H1 (cell line): ENCODE results near the gene ADRA2A. TPM values are rescaled to one million over a fixed set of nuclear protein-coding genes. Genes with fewer than 3 reads are reported as not detected.
A peak's percentile ranks its signal among the peaks of the same experiment; 100 is the strongest.

Experiments
- CTCF ChIA-PET: fragments of 300-600 bp; sonication (Branson Sonifier 250); formaldehyde crosslinking; loops from one replicate; lab custom pipeline; 2021; ENCODE audit not compliant: partially characterized antibody; lab: Charles Lee
- POLR2A ChIA-PET: fragments of 300-600 bp; sonication (Branson Sonifier 250); formaldehyde crosslinking; loops from one replicate; lab custom pipeline; 2021; ENCODE audit warnings: inconsistent platforms; ENCODE audit not compliant: partially characterized antibody; lab: Charles Lee
- DNase-seq, 2 experiments: peaks; one replicate each; pipeline versions ENCODE4 v3.0.0 to v3.0.0-alpha.2; 2010 to 2022; ENCODE audit warnings: low spot score in 2 of 2, low read depth in 1 of 2, mixed read lengths in 1 of 2
- FAIRE-seq: peaks from 2 replicates; lab custom pipeline; 2011; peaks lifted over from hg19 to GRCh38; lab: Jason Lieb, UNC
- H2AFZ ChIP-seq: 2 replicates; pipeline ENCODE4 v1.8.1; 2012; ENCODE audit warnings: low read length, inconsistent platforms
- H2AK5ac ChIP-seq: 2 replicates; pipeline ENCODE4 v1.6.1; 2013; ENCODE audit warnings: low read depth, low read length
- H2BK120ac ChIP-seq: replicated peaks from 2 replicates; pipeline ENCODE3; 2013; ENCODE audit warnings: low read depth, low read length, inconsistent platforms
- H2BK12ac ChIP-seq: 2 replicates; pipeline ENCODE4 v1.6.1; 2013; ENCODE audit warnings: low read depth, low read length
- H2BK15ac ChIP-seq: 2 replicates; pipeline ENCODE4 v1.6.1; 2013; ENCODE audit warnings: low read length
- H2BK20ac ChIP-seq: 2 replicates; pipeline ENCODE4 v1.6.1; 2013; ENCODE audit warnings: low read length
- H2BK5ac ChIP-seq: 2 replicates; pipeline ENCODE4 v1.6.1; 2013; ENCODE audit warnings: low read depth, low read length
- H3K14ac ChIP-seq: 2 replicates; pipeline ENCODE4 v1.6.1; 2013; ENCODE audit warnings: inconsistent platforms; ENCODE audit not compliant: insufficient read length
- H3K18ac ChIP-seq: 2 replicates; pipeline ENCODE4 v1.6.1; 2013; ENCODE audit warnings: low read length; ENCODE audit errors: extremely low read depth
- H3K23ac ChIP-seq: 2 replicates; pipeline ENCODE4 v1.6.1; 2013; ENCODE audit warnings: inconsistent platforms; ENCODE audit not compliant: insufficient read length
- H3K23me2 ChIP-seq: 2 replicates; pipeline ENCODE4 v1.6.1; 2013; ENCODE audit warnings: low read depth, low read length
- H3K27ac ChIP-seq: 2 replicates; pipeline ENCODE4 v1.6.1; 2011; ENCODE audit warnings: low read depth, low read length, inconsistent platforms
- H3K27me3 ChIP-seq, 4 experiments: replicated peaks in 1 of 4; 1 replicate in 1 of 4; 2 replicates in 3 of 4; pipeline versions ENCODE4 v1.6.1 to v1.8.1; 2011 to 2013; ENCODE audit warnings: low read length in 3 of 4, mild to moderate bottlenecking in 3 of 4, inconsistent platforms in 2 of 4, mixed read lengths in 2 of 4, moderate library complexity in 1 of 4; ENCODE audit not compliant: control insufficient read depth in 3 of 4, insufficient read depth in 3 of 4; ENCODE audit errors: extremely low read depth in 1 of 4
- H3K36me3 ChIP-seq, 4 experiments: 2 replicates each; pipeline versions ENCODE4 v1.6.1 to v1.8.1; 2011 to 2013; ENCODE audit warnings: mild to moderate bottlenecking in 4 of 4, low read length in 3 of 4, moderate library complexity in 2 of 4, control low read depth in 1 of 4, inconsistent platforms in 1 of 4; ENCODE audit not compliant: insufficient read depth in 4 of 4, control insufficient read depth in 2 of 4
- H3K4ac ChIP-seq: replicated peaks from 2 replicates; pipeline ENCODE3; 2013; ENCODE audit warnings: low read length, low read depth, mixed read lengths, inconsistent platforms; ENCODE audit not compliant: insufficient read length
- H3K4me1 ChIP-seq, 4 experiments: replicated peaks in 1 of 4; 1 replicate in 1 of 4; 2 replicates in 3 of 4; pipeline versions ENCODE4 v1.6.1 to v1.8.1; 2011 to 2013; ENCODE audit warnings: low read length in 3 of 4, inconsistent platforms in 2 of 4, mixed read lengths in 1 of 4; ENCODE audit not compliant: insufficient read depth in 4 of 4, control insufficient read depth in 3 of 4
- H3K4me2 ChIP-seq, 2 experiments: 2 replicates each; pipeline versions ENCODE4 v1.6.1 to v1.8.1; 2011 to 2013; ENCODE audit warnings: low read depth in 2 of 2, low read length in 2 of 2, control low read depth in 1 of 2, inconsistent platforms in 1 of 2, mild to moderate bottlenecking in 1 of 2; ENCODE audit not compliant: insufficient read depth in 1 of 2
- H3K4me3 ChIP-seq, 4 experiments: fragments of 200-600, 300-600 bp in 1 of 4; sonication (generic), shearing (Covaris generic), sonication (Bioruptor Twin) in 1 of 4; 2 replicates each; pipeline versions ENCODE4 v1.5.1 to v1.8.1; 2011 to 2016; ENCODE audit warnings: low read length in 4 of 4, low read depth in 3 of 4, control low read depth in 2 of 4, inconsistent platforms in 2 of 4, mild to moderate bottlenecking in 2 of 4, mixed read lengths in 1 of 4, moderate library complexity in 1 of 4; ENCODE audit not compliant: insufficient read depth in 2 of 4; ENCODE audit errors: extremely low read depth in 1 of 4
- H3K56ac ChIP-seq: replicated peaks from 2 replicates; pipeline ENCODE3; 2013; ENCODE audit warnings: low read depth, mild to moderate bottlenecking, mixed read lengths, low read length, inconsistent platforms; ENCODE audit not compliant: insufficient read length
- H3K79me1 ChIP-seq: 2 replicates; pipeline ENCODE4 v1.6.1; 2013; ENCODE audit warnings: low read depth, low read length, control low read depth
- H3K79me2 ChIP-seq, 2 experiments: 2 replicates each; pipeline versions ENCODE4 v1.6.1 to v1.8.1; 2012 to 2013; ENCODE audit warnings: low read length in 2 of 2, mild to moderate bottlenecking in 2 of 2, inconsistent platforms in 1 of 2; ENCODE audit not compliant: insufficient read depth in 2 of 2, control insufficient read depth in 1 of 2
- H3K9ac ChIP-seq, 4 experiments: replicated peaks in 1 of 4; 1 replicate in 1 of 4; 2 replicates in 3 of 4; pipeline versions ENCODE4 v1.6.1 to v1.8.1; 2011 to 2013; ENCODE audit warnings: low read depth in 3 of 4, low read length in 3 of 4, control low read depth in 2 of 4, mild to moderate bottlenecking in 2 of 4, moderate library complexity in 2 of 4, inconsistent platforms in 1 of 4; ENCODE audit errors: extremely low read depth in 1 of 4
- H3K9me3 ChIP-seq, 2 experiments: 2 replicates each; pipeline versions ENCODE4 v1.6.1 to v1.8.1; 2012 to 2013; ENCODE audit warnings: mild to moderate bottlenecking in 2 of 2, moderate library complexity in 2 of 2, control low read depth in 1 of 2, inconsistent platforms in 1 of 2, low read depth in 1 of 2, low read length in 1 of 2, mixed read lengths in 1 of 2; ENCODE audit not compliant: insufficient read depth in 2 of 2
- H4K20me1 ChIP-seq, 2 experiments: replicated peaks in 1 of 2; 2 replicates each; pipeline versions ENCODE3 to v1.8.1; 2011 to 2013; ENCODE audit warnings: inconsistent platforms in 2 of 2, low read length in 2 of 2, mild to moderate bottlenecking in 1 of 2; ENCODE audit not compliant: insufficient read depth in 2 of 2, control insufficient read depth in 1 of 2
- H4K5ac ChIP-seq: 2 replicates; pipeline ENCODE4 v1.6.1; 2013; ENCODE audit warnings: low read length, low read depth, mixed read lengths, inconsistent platforms; ENCODE audit not compliant: insufficient read length
- H4K8ac ChIP-seq: 2 replicates; pipeline ENCODE4 v1.8.0; 2013; ENCODE audit warnings: mild to moderate bottlenecking, moderate library complexity, low read length, inconsistent platforms; ENCODE audit not compliant: insufficient read depth; ENCODE audit errors: extremely low read depth
- H4K91ac ChIP-seq: replicated peaks from 2 replicates; pipeline ENCODE3; 2013; ENCODE audit warnings: low read length, mixed read lengths, inconsistent platforms; ENCODE audit not compliant: insufficient read length
- CHD1 ChIP-seq: IDR thresholded peaks from 2 replicates; pipeline ENCODE4 v1.6.1; 2012; ENCODE audit warnings: low read depth, low read length, improper control_type of control experiment
- WGBS, 2 experiments: shearing (Covaris generic) in 1 of 2; methylation state at CpG; one replicate each; pipeline versions ENCODE4 v1.1.6 to v1.1.7; 2013 to 2015; ENCODE audit warnings: low lambda C conversion rate in 2 of 2, mixed read lengths in 2 of 2, inconsistent platforms in 1 of 2, low coverage in 1 of 2, missing lambda C conversion rate in 1 of 2; ENCODE audit not compliant: insufficient replicate concordance in 2 of 2, insufficient coverage in 1 of 2, insufficient read length in 1 of 2; ENCODE audit errors: extremely low coverage in 1 of 2, missing lambda C conversion rate in 1 of 2; 5-methylcytosine and 5-hydroxymethylcytosine counted together
- polyA plus RNA-seq, 7 experiments: library from polyadenylated mRNA; depleted of rRNA in 3 of 7; stranded (reverse) in 5 of 7; unstranded in 2 of 7; fragments of >200 nt in 5 of 7; fragments of 200-250 nt in 2 of 7; gene quantifications; 1 replicate in 5 of 7; 2 replicates in 1 of 7; 4 replicates in 1 of 7; pipeline versions ENCODE4 v1.2.1 to v1.2.3, GENCODE V29; 2011 to 2013; ENCODE audit warnings: missing spikeins in 2 of 7, mixed read lengths in 2 of 7
- total RNA-seq: library from RNA; stranded (reverse); fragmentation: NEBNext Ultra II Directional; extraction: Animal tissue kit (Norgen Biotek cat#: 25700); gene quantifications from 2 replicates; pipeline ENCODE4 v1.2.1, GENCODE V29; 2021

ADRA2A gene
- total and polyA plus RNA-seq, 2 of the 8 experiments (the other 6 are each of a cell fraction or from before 2014, with no cell fraction given) = 5.9 to 6.2 TPM

- H3K9ac ChIP-seq = no peak overlapping the region
- H3K56ac ChIP-seq = no peak overlapping the region
- WGBS, 2 experiments = 100% methylated on average over 5 of the region's 6 CpGs; no CpG with 5 or more reads in 1 of the 2 experiments
- H3K36me3 ChIP-seq = peaks cover 0 to 13% (median 0%) of the 10 kb centered on the region in 4 experiments; a peak in 1 of 8 replicates
- no peak overlapping the region; the same call in 1 of the 2 replicates for H3K18ac ChIP-seq
- H3K4me1 ChIP-seq = peaks cover 2 to 18% (median 10%) of the 10 kb centered on the region in 4 experiments
- FAIRE-seq (no peak), DNase-seq (peak in 1 of 2 experiments; percentile 37)
- H3K4ac ChIP-seq = no peak overlapping the region
- no peak overlapping the region for H3K4me2 ChIP-seq
- POLR2A ChIA-PET = no interaction called here
- 0 out of 2 replicates have a peak overlapping the region, but pooled peaks have one; percentile 17 for H2BK12ac ChIP-seq
- peaks cover 12 to 27% (median 24%) of the 10 kb centered on the region in 4 experiments for H3K27me3 ChIP-seq
- no peak overlapping the region for H4K91ac ChIP-seq
- H4K5ac ChIP-seq = no peak overlapping the region
- H2BK15ac ChIP-seq = no peak overlapping the region
- no peak overlapping the region for H3K4me3 ChIP-seq
- H3K79me1 ChIP-seq = no peaks in the 10 kb centered on the region
- no peak overlapping the region; the same call in 1 of the 2 replicates for H4K8ac ChIP-seq
- CTCF ChIA-PET = interaction anchor here (1.1 kb wide), 1 partner anchor 125 kb away, joined by 3 read pairs; no protein-coding TSS in a partner anchor
- no peak overlapping the region for H2AK5ac ChIP-seq
- no peak overlapping the region for H2BK5ac ChIP-seq
- H3K27ac ChIP-seq = no peak overlapping the region
- no peak overlapping the region for H3K23ac ChIP-seq
- no peak overlapping the region for H2AFZ ChIP-seq
- H3K9me3 ChIP-seq = peaks cover 0 to 14% of the 10 kb centered on the region in 2 experiments; a peak in 1 of 4 replicates
- H3K14ac ChIP-seq = no peak overlapping the region
- TF ChIP-seq CHD1 = no peak
- peaks cover 0 to 2% of the 10 kb centered on the region in 2 experiments for H4K20me1 ChIP-seq
- H2BK20ac ChIP-seq = no peak overlapping the region
- H3K79me2 ChIP-seq = no peaks in the 10 kb centered on the region
- H3K23me2 ChIP-seq = no peaks in the 10 kb centered on the region; the same call in 1 of the 2 replicates
- no peak overlapping the region for H2BK120ac ChIP-seq
Measured at GRCh38 chr10:111081595-111081994, 4.8 kb downstream of the ADRA2A start.
